Activated T-cell treated with anti-CD3 and anti-CD28 coated beads, Interleukin-2, amount 50 U/mL, for 72 hours (primary cell): ENCODE data around the gene TMED4. TPM values are rescaled to one million over a fixed set of nuclear protein-coding genes. Genes with fewer than 3 reads are reported as not detected.

Source experiments
- ATAC-seq, 2 donors: fragments of 150-1000 bp; cut with Tn5 transposase; replicated peaks in 1 of 2; 2 replicates each; pipeline ENCODE4 v1.10.0; 2021; ENCODE audit warnings: moderate library complexity in 2 of 2, mild to moderate bottlenecking in 1 of 2
- DNase-seq, 2 donors: peaks; one replicate each; pipeline ENCODE4 v3.0.0; 2021 to 2022; ENCODE audit warnings: mixed read lengths in 1 of 2
- H3K27ac Mint-ChIP-seq: one replicate; pipeline ENCODE4 v1.8.0; 2022; ENCODE audit warnings: mild to moderate bottlenecking, moderate library complexity, mixed read lengths
- H3K27me3 Mint-ChIP-seq: one replicate; pipeline ENCODE4 v1.8.0; 2022; ENCODE audit warnings: low read depth, mixed read lengths
- H3K36me3 Mint-ChIP-seq, 2 donors: one replicate each; pipeline ENCODE4 v1.8.0; 2022; ENCODE audit warnings: mixed read lengths in 2 of 2, mild to moderate bottlenecking in 1 of 2; ENCODE audit not compliant: insufficient read depth in 2 of 2
- H3K4me1 Mint-ChIP-seq: one replicate; pipeline ENCODE4 v1.8.0; 2022; ENCODE audit warnings: low read depth, mixed read lengths
- H3K4me3 Mint-ChIP-seq, 2 donors: one replicate each; pipeline ENCODE4 v1.8.0; 2022; ENCODE audit warnings: mild to moderate bottlenecking in 2 of 2, mixed read lengths in 2 of 2, moderate library complexity in 2 of 2
- H3K9me3 Mint-ChIP-seq, 2 donors: one replicate each; pipeline ENCODE4 v1.8.0; 2022; ENCODE audit warnings: mixed read lengths in 2 of 2
- total RNA-seq, 2 donors: library from RNA; stranded (reverse); gene quantifications; one replicate each; pipeline ENCODE4 v1.2.3, GENCODE V29; 2022

Gene TMED4
- total RNA-seq = 10 to 100 TPM; 73.6 to 79.8 TPM

DNA sequence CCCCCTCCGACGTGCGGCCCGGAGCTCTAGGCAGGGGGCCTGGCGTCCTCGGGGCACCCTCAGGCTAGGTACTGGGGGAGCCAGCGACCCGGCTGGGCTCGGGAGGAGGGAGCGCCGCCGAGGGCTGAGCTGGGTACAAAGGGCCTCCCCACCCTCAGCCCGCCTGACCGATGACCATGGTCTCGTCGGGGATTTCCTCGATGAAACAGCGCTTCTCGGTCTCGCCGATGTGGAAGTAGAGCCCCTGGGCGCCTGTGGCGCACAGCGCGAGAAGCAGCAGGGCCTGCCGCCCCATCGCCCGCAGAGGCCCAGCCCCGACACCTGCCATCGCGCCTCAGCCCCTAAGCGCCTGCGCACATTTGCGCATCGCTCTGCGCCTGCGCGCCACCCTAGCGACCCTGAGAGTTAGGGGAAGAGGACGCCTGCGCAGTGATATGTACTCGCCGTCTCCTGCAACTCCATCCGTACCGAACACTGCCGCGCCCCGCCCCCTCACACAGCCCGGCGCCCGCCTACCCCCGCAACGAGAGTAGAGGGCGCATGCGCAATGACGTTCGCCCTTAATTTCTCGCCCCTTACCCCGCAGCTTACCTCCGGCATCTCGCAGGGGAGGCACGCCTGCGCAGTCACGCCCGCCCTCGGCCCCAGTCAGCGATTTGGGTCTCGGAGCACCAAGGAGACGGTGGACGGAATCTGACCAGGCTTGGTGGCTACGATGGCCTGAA, at the start of gene TMED4:
Gene TMED4 (minus strand): TSS at position 353 of the 725 bp plus-strand sequence. CDS start 25 bp downstream, at position 328.
- H3K9me3 Mint-ChIP-seq = no peaks in the 10 kb centered on the region
- H3K4me1 Mint-ChIP-seq = peaks cover 39% of the 10 kb centered on the region
- no peaks in the 10 kb centered on the region for H3K27me3 Mint-ChIP-seq
- ATAC-seq (peak; percentile 93 to 94), DNase-seq (peak; percentile 100)
- peak within 1 kb of the TSS; percentile 91 to 97 for H3K4me3 Mint-ChIP-seq
- peak within 1 kb of the TSS; percentile 94 for H3K27ac Mint-ChIP-seq
- H3K36me3 Mint-ChIP-seq = peaks cover 1 to 11% of the 10 kb centered on the region in 2 donors

DNA sequence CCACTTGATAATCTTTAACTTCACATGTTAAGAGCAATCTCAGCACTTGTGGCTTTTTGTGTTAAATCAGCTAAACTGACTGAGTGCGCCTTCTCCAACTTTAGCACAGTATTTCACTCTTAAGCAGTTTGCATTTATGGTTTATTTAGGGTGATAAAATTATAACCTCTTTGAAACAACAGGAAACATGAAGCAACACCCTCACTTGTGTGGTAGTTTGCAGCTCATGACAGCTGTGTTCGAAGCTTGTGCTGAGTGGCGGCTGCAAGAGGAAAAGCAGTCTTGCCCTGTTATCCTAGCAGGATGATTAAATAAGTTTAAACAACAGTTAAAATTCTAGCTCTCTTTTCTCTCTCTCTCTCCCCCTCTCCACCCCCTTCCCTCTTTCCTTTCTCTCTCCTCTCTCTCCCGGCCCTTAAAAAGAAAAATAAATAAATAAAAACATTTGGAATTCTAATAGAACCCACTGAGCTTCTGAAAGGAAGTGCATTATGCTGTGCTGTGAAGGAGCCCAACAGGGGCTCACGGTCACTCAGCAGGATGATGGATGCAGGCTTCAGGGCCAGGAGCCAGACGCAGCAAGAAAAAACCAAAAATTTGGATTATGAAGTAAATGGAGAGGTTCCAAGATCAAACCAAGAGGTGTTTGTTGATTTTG, 49.6 kb upstream of the TMED4 start:
- no peak for ATAC-seq

DNA sequence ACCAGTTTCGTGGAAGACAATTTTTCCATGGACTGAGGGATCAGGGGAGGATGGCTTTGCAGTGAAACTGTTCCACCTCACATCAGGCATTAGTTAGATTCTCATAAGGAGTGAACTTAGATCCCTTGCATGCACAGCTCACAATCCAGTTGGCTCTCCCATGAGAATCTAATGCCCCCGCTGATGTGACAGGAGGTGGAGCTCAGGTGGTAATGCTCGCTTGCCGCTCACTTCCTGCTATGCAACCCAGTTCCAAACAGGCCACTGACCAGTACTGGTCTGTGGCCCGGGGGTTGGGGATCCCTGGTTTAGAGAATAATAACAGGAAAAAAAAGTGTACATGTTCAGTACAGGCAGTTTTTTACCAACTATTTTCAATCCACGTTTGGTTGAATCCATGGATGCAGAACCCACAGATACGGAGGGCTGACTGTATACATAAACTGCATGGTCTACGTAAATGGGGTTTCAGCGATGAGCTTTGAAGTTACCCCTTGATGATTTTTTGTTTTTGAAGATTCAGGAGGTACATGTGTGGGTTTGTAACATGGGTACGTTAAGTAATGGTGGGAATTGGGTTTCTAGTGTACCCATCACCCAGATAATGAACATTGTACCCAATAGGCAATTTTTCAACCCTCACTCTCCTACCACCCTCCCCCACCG, 48.9 kb upstream of the TMED4 start:
- peak overlapping the region; percentile 86 for H3K27ac Mint-ChIP-seq
- H3K36me3 Mint-ChIP-seq = peaks cover 7 to 13% of the 10 kb centered on the region in 2 donors
- H3K4me3 Mint-ChIP-seq = peak overlapping the region; percentile 42 to 75
- peaks cover 73% of the 10 kb centered on the region for H3K4me1 Mint-ChIP-seq
- H3K9me3 Mint-ChIP-seq = no peaks in the 10 kb centered on the region
- DNase-seq (no peak), ATAC-seq (no peak)
- H3K27me3 Mint-ChIP-seq = no peaks in the 10 kb centered on the region

More for the DNA sequence above, 49.6 kb upstream of the TMED4 start:
- H3K27ac Mint-ChIP-seq = peak overlapping the region; percentile 86
- H3K4me1 Mint-ChIP-seq = peaks cover 73% of the 10 kb centered on the region
- peak overlapping the region; percentile 31 to 75 for H3K4me3 Mint-ChIP-seq
- DNase-seq = no peak
- peaks cover 7 to 10% of the 10 kb centered on the region in 2 donors for H3K36me3 Mint-ChIP-seq
- H3K27me3 Mint-ChIP-seq = no peaks in the 10 kb centered on the region
- H3K9me3 Mint-ChIP-seq = no peaks in the 10 kb centered on the region

DNA sequence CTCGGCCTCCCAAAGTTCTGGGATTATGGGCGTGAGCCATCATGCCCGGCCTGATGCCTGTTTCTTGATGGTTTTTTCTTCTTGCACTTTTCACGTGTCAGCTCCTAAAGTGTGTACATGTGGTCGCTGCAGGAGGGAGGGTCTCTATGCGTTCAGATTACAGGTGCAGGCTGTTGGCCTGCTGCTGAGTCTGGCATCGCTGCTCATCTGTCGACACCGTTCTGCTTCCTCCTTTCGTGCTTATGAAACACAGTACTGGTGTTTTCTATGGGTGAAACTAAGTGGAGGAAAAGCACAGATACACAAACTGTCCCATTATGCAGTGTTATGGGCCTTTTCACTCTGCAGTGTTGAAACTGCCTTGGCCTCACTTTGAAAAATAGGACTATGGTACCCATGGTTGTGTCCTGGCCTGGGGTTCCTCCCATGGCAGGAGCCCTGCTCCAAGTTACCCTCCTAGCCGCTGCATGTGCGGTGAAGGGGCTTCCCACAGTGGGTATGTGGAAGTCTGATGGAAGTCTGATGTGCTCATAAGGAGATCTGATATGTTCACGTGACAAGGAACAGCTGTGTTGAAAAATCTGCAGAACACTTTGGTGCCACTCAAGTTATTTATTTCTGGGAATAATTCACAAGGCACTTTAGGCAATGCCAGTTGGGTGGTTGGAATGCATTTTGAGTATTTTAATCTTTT, 47.9 kb upstream of the TMED4 start:
- Mint-ChIP-seq H3K9me3 (no peaks in the 10 kb centered on the region), H3K27me3 (no peaks in the 10 kb centered on the region), H3K4me3 (peak overlapping the region in 1 of 2 donors; percentile 75), H3K4me1 (peaks cover 73% of the 10 kb centered on the region), H3K36me3 (peaks cover 7 to 15% of the 10 kb centered on the region in 2 donors), H3K27ac (peak overlapping the region; percentile 70)
- DNase-seq (no peak), ATAC-seq (no peak)

DNA sequence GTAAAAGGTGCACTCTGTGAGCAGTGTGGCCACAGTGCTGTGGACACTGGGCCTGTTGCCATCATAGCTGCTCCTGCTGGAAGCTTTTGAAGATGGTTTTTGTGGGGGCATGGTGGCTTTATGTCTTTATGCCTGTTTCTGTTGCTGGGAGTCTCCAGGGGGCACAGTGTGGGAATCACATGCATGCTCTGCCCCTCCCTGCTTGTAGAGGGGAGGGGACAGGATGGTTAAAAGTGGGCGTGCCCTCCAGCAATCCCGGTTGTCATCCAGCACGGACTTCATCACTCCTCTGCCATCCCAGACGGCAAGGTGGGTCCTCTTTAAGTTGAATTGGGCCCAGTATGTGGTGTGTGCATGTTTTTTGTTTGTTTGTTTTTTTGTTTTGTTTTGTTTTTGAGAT, 44.6 kb upstream of the TMED4 start:
- H3K4me1 Mint-ChIP-seq = peaks cover 73% of the 10 kb centered on the region
- ATAC-seq (no peak), DNase-seq (no peak)
- no peak overlapping the region for H3K4me3 Mint-ChIP-seq
- no peaks in the 10 kb centered on the region for H3K9me3 Mint-ChIP-seq
- H3K36me3 Mint-ChIP-seq = peaks cover 9 to 20% of the 10 kb centered on the region in 2 donors
- no peaks in the 10 kb centered on the region for H3K27me3 Mint-ChIP-seq
- no peak overlapping the region for H3K27ac Mint-ChIP-seq

DNA sequence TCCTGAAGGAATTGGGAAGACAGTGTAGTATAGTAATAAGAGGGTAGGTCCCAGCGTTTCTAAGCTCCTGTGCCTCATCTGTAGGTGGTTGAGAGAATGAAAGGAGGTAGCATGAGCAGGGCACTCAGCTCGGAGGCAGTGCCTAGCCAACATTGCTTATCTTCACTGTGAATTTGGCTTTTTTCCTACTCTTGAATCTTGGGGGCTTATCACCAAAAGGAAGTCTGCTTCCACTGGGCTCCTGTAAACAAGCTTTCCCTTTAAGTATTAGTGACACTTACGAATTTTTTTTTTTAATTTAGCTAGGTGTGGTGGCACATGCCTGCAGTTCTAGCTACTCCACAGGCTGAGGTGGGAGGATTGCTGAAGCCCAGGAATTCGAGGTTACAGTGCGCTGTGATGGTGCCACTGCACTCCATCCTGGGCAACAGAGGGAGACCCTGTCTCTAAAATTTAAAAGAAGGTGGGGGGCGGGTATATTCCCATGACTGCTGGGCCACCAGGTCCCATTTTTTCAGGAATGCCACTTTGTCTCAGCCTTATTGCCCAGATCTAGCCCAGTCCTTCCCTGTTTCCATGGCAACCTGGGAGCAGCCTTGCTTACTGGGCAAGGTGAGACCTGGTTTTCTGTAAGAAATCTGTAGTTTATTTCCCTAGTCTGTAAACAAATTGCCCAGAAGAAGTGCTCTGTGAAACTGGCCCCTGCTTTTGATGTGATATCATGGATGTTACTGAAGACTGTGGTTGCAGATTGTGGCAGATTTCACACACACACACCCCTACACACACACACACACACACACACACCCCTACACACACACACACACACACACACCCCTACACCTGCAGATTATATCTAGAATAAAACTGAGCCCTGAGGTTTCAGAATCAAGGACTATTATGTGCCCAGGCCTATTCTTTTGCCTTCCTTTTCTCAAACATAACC, 43.8 kb upstream of the TMED4 start:
- Mint-ChIP-seq H3K4me3 (peak overlapping the region in 1 of 2 donors; percentile 83), H3K9me3 (peaks cover 0 to 2% of the 10 kb centered on the region in 2 donors), H3K4me1 (peaks cover 73% of the 10 kb centered on the region), H3K27ac (no peak overlapping the region), H3K36me3 (peaks cover 11 to 21% of the 10 kb centered on the region in 2 donors), H3K27me3 (no peaks in the 10 kb centered on the region)
- DNase-seq (no peak), ATAC-seq (no peak)

DNA sequence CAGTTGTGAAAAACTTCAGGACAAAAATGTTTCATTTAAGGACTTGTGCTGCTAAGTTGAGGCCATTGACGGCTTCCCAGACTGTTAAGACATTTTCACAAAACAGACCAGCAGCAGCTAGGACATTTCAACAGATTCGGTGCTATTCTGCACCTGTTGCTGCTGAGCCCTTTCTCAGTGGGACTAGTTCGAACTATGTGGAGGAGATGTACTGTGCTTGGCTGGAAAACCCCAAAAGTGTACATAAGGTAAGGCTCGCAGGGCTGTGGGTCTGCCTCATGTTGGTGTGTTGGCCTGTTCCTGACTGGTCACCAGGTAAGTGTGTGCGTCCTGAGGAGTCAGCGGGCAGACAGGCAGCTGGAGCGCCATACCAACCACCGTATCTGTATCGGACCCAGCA, 42.3 kb upstream of the TMED4 start:
- ATAC-seq = no peak
- no peaks in the 10 kb centered on the region for H3K27me3 Mint-ChIP-seq
- DNase-seq = no peak
- peaks cover 9 to 15% of the 10 kb centered on the region in 2 donors for H3K36me3 Mint-ChIP-seq
- H3K4me1 Mint-ChIP-seq = peaks cover 78% of the 10 kb centered on the region
- peaks cover 0 to 2% of the 10 kb centered on the region in 2 donors for H3K9me3 Mint-ChIP-seq
- H3K4me3 Mint-ChIP-seq = peak overlapping the region; percentile 83 to 87
- peak overlapping the region; percentile 94 for H3K27ac Mint-ChIP-seq

DNA sequence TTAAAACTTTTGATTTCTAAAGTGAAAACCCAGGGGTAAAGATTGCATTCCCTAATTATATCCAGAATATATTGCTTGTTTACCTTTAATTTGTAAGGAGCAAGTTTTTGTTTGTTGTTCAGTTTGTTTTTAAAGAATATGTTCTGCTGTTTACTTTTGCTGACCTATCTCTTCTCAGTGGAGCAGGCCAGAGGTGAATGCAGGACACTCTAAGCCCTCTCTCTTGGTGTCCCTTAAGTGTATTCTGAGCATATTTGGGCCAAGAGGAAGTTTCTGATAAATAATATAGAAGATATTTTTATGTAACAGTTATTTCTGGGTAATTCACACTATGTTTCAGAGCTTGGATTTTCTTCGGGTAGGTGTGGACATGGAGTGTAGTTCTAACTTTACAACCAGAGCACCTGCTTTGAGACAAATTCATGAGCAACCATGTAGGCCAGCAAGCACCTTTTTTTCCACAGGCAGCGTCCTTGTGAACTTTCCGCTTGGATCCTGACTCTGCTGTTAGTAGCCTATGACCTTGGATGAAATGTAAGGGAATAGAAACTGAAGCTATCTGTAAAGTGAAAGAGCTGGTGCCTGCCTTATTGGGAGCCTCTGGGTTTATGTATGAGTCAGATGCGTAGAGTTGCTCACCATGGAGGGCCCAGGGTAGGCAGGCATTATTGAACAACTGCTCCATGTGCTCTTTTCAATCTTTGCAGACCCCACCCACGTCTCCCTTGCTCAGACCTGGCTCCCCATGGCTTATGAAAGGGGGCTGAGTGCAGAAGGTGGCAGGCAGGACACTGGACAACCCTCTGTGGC, 40.5 kb upstream of the TMED4 start:
- Mint-ChIP-seq H3K27me3 (no peaks in the 10 kb centered on the region), H3K36me3 (peaks cover 6 to 13% of the 10 kb centered on the region in 2 donors), H3K4me3 (peak overlapping the region; percentile 80 to 87), H3K9me3 (peaks cover 0 to 2% of the 10 kb centered on the region in 2 donors), H3K4me1 (peaks cover 96% of the 10 kb centered on the region), H3K27ac (peak overlapping the region; percentile 77)
- ATAC-seq (peak; percentile 89 to 90), DNase-seq (peak; percentile 63 to 67)

DNA sequence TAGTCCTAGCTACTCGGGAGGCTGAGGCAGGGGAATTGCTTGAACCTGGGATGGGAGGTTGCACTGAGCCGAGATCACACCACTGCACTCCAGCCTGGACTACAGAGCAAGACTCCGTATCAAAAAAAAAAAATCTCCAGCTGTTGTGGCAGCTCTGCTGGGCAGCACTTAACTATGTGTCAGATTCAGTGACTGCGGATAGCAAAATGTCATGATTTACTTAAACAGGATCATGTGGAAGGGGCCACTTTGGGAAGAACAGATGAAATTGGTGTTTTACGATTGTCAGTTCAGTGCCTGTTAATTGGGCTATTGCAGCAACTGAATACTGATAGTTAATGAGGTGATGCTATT, 39.7 kb upstream of the TMED4 start:
- no peaks in the 10 kb centered on the region for H3K27me3 Mint-ChIP-seq
- H3K4me1 Mint-ChIP-seq = peaks cover 99% of the 10 kb centered on the region
- DNase-seq = no peak
- H3K36me3 Mint-ChIP-seq = peaks cover 6 to 13% of the 10 kb centered on the region in 2 donors
- H3K27ac Mint-ChIP-seq = peak overlapping the region; percentile 77
- peak overlapping the region; percentile 44 to 58 for H3K4me3 Mint-ChIP-seq
- H3K9me3 Mint-ChIP-seq = peaks cover 0 to 2% of the 10 kb centered on the region in 2 donors
- ATAC-seq = no peak

DNA sequence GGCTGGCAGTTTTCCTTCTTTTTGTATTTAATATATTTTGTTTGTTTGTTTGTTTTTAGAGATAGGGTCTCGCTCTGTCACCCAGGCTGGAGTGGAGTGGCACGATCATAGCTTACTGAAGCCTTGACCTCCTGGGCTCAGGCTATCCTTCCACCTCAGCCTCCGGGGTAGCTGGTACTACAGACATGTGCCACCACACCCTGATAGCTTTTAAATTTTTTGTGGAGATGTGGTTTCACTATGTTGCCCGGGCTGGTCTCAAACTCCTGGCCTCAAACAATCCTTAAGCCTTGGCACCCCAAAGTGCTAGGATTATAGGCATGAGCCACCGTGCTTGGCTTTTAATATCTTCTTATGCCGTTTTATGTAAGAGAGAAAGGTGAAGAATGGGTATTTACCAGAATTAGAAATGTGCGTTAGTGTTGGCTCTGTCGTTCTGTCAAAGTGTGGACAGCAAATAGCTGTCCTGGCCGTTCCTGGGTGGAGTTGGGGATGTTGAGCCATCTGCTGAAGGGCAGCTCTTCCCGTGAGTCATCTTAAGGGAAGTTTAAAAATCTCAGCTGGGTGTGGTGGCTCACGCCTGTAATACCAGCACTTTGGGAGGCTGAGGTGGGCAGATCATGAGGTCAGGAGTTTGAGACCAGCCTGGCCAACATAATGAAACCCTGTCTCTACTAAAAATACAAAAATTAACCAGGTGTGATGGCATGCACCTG, 39.2 kb upstream of the TMED4 start:
- peaks cover 6 to 11% of the 10 kb centered on the region in 2 donors for H3K36me3 Mint-ChIP-seq
- H3K4me3 Mint-ChIP-seq = peak overlapping the region; percentile 21 to 44
- no peaks in the 10 kb centered on the region for H3K27me3 Mint-ChIP-seq
- ATAC-seq (no peak), DNase-seq (no peak)
- H3K27ac Mint-ChIP-seq = peak overlapping the region; percentile 77
- peaks cover 0 to 2% of the 10 kb centered on the region in 2 donors for H3K9me3 Mint-ChIP-seq
- H3K4me1 Mint-ChIP-seq = peaks cover 95% of the 10 kb centered on the region

DNA sequence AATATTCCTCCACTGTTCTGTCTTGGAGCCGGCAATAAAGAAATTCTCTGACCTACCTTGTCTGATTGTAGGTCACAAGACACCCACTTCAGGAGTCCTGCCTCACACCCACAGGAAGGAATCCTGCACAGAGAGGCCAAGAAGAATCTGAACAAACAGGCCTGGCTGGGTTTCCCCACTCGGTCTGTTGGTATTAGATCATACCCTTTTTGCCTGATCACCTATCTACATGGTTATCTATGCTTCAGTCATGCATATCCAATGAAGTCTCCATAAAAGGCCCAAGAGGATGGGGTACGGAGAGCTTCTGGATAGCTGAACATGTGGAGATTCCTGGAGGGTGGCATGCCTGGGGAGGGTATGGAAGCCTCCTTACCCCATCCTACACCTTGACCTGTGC, 36.7 kb upstream of the TMED4 start:
- H3K4me3 Mint-ChIP-seq = peak overlapping the region; percentile 78 to 81
- DNase-seq = peak; percentile 38 to 43
- no peak for ATAC-seq

More for the DNA sequence above, 36.7 kb upstream of the TMED4 start:
- H3K4me1 Mint-ChIP-seq = peaks cover 94% of the 10 kb centered on the region
- peaks cover 2 to 7% of the 10 kb centered on the region in 2 donors for H3K36me3 Mint-ChIP-seq
- peak overlapping the region; percentile 97 for H3K27ac Mint-ChIP-seq
- peaks cover 0 to 2% of the 10 kb centered on the region in 2 donors for H3K9me3 Mint-ChIP-seq
- no peaks in the 10 kb centered on the region for H3K27me3 Mint-ChIP-seq
